ENCODE results near the gene PPP1R1B.

The PPP1R1B gene

DNA sequence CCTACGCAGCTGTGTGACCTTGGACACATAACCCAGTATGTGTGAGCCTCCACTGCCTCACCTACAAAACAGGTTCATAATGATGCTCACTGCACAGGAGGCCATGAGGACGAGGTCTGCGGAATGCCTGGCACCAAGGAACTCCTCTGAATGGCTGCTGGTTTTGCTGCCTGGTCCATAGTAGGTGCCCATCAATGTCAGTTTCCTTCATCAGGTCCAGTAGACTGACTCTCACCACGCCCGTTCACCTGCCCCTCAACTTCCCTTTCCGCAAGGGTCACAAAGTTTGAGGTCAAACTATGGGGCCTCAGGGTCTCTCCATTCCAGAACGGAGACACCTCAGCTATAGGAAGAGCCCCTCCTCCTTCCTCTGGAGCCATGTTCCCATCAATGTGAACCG, 50.3 kb downstream of the PPP1R1B start:
- Histone ChIP-seq H3K9ac (ENCODE audit: low read depth, low read length) (no peak overlapping the region), H3K27ac (ENCODE audit: low read length) (no peak overlapping the region), H3K4me3 (ENCODE audit: low read length) (no peak overlapping the region), H3K9me3 (ENCODE audit: insufficient read depth, low read depth, low read length) (no peaks in the 10 kb centered on the region), H3K4me1 (ENCODE audit: insufficient read depth, low read length) (peaks cover 2% of the 10 kb centered on the region; the same call in 1 of the 2 replicates), H3K27me3 (ENCODE audit: insufficient read depth, low read length) (no peaks in the 10 kb centered on the region), H3K36me3 (ENCODE audit: insufficient read depth, low read depth, low read length) (peaks cover 30% of the 10 kb centered on the region)

DNA sequence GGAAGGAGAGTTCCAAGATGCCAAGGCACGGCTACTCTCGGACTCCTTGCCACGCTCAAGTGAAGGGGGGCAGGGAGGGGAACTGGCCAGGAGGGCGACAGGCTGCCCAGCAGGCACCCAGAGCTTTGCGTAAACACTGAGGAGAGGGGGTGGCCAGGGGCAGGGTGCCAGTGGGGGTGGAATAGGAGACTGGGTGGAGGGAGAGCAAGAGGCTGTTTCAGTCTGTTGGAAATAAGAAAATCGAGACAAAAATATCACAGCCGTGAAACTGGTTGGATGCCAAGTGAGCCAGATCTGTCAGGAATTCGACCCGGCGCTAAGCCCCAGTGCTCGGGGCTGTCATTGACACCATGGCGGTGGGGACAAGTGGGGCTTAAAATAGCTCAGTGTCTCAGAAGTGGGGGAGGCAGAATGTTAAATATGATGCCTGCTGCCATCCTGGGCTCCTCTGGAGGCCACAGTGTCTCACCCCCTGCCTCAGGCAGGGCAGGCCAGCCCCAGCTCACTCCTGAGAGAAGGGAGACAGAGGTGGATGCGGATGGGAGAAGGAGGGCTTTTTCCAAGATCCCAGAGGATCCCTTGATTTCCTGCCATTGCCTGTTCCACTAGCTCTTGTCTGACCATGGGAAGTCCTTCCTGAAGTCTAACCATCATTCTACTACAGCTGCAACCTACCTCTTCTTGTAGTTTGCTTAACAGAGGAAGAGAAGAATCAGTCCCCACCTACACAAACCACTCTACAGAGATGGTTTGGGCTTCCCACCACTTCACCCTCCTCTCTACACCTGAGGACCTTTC, 51.0 kb downstream of the PPP1R1B start:
- Histone ChIP-seq H3K9ac (ENCODE audit: low read depth, low read length) (no peak overlapping the region), H3K27ac (ENCODE audit: low read length) (no peak overlapping the region), H3K36me3 (ENCODE audit: insufficient read depth, low read depth, low read length) (peaks cover 30% of the 10 kb centered on the region), H3K4me3 (ENCODE audit: low read length) (no peak overlapping the region), H3K9me3 (ENCODE audit: insufficient read depth, low read depth, low read length) (no peaks in the 10 kb centered on the region), H3K27me3 (ENCODE audit: insufficient read depth, low read length) (no peaks in the 10 kb centered on the region), H3K4me1 (ENCODE audit: insufficient read depth, low read length) (peaks cover 2% of the 10 kb centered on the region; the same call in 1 of the 2 replicates)

DNA sequence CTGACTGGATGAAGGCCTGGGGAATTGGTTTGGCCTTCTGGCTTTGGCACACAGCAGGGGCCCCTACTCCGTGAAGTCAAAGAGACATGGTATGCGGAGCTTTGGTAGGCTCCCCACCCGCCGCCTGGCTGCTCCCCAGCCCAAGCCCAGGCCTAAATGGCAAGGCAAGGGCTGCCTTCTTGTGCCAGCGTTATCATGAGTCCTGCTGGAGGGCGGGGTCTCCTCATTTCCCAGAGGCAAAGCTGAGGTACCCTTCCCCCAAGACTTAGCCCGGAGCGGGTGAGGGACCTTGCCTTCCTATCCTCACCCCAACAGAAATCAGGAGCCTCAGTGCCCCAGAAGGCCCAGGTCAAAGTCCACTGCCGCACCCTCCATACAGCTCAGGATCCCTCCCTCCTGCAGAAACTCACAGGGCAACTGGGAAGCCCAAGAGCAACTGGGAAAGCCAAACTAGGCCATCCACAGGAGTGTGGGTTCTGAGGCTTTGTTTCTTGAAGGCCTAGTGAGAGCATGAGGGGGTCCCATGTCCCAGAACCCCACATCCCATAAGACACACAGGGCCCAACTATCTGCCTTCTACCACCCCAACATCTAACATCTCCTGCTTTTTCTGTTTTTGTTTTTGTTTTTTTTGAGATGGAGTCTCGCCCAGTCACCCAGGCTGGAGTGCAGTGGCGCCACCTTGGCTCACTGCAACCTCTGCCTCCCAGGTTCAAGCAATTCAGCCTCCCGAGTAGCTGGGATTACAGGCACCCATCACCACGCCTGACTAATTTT, 51.8 kb downstream of the PPP1R1B start:
- H3K9ac ChIP-seq (ENCODE audit: low read depth, low read length): no peak overlapping the region
- H3K4me3 ChIP-seq (ENCODE audit: low read length): no peak overlapping the region
- H3K4me1 ChIP-seq (ENCODE audit: insufficient read depth, low read length): peaks cover 2% of the 10 kb centered on the region; the same call in 1 of the 2 replicates
- H3K27me3 ChIP-seq (ENCODE audit: insufficient read depth, low read length): no peaks in the 10 kb centered on the region
- peaks cover 30% of the 10 kb centered on the region for H3K36me3 ChIP-seq (ENCODE audit: insufficient read depth, low read depth, low read length)
- no peak overlapping the region for H3K27ac ChIP-seq (ENCODE audit: low read length)
- no peaks in the 10 kb centered on the region for H3K9me3 ChIP-seq (ENCODE audit: insufficient read depth, low read depth, low read length)

DNA sequence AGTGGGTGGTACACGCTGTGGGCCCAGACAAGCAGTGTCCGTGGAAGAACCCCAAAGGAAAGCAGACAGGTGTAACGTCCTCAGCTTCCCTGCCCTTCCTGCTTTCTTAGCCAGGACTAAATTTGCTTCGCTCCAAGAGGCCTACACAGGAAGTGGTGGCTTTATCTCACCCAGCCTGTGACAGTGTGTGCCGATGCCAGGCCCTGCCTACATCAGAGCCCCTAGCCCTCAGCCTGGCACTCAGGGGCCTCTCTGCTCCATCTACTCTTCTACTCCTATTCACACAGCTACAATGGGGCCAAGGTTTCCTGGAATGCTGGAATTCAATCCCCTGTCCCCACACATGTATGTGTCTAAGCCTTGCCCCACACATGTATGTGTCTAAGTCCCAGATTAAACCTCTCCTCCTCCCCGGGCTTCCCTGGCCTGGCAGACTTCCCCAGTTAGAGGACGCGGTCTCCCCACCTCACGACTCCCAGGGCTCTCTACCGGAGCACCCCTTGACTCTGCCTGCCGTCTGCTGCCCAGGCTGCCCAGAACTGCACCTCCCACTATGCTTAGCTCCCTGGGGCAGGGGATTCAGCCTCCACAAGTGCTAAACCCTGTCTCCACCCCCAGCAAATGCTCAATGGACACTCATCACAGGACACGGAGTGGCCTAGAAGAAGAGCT, 52.9 kb downstream of the PPP1R1B start:
- Histone ChIP-seq H3K36me3 (ENCODE audit: insufficient read depth, low read depth, low read length) (peaks cover 35% of the 10 kb centered on the region), H3K4me1 (ENCODE audit: insufficient read depth, low read length) (peaks cover 2% of the 10 kb centered on the region; the same call in 1 of the 2 replicates), H3K27me3 (ENCODE audit: insufficient read depth, low read length) (no peaks in the 10 kb centered on the region), H3K4me3 (ENCODE audit: low read length) (no peak overlapping the region), H3K27ac (ENCODE audit: low read length) (no peak overlapping the region), H3K9me3 (ENCODE audit: insufficient read depth, low read depth, low read length) (no peaks in the 10 kb centered on the region), H3K9ac (ENCODE audit: low read depth, low read length) (no peak overlapping the region; the same call in 1 of the 2 replicates)

DNA sequence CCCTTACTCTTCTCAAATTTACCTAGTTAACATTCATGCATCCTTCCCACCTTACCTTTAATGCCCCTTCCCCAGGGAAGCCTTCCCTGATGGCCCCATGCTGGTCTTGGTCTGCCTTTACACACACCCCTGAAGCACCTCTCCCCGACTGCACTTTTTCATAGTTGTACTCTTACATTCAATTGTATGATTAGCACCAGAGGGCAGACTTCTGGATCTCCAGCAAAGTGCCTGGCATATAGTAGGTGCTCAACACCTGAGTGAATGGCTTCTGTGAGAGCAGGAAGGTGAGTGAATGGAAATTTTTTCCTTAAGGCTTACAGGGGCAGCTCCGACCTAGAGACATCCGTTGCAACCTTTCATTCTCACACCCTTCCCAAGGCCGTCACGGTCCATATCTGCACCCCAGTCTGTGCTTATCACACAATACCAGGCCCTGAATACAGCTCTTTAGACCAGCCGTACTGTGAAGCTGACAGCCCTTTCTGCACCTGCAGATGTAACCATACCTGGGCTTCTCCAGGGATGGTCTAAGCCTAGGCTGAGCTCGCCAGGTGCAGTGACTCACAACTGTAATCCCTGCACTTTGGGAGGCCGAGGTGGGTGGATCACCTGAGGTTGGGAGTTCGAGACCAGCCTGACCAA, 56.7 kb downstream of the PPP1R1B start:
- peaks cover 21% of the 10 kb centered on the region for H3K36me3 ChIP-seq (ENCODE audit: insufficient read depth, low read depth, low read length)
- H3K27me3 ChIP-seq (ENCODE audit: insufficient read depth, low read length): no peaks in the 10 kb centered on the region
- H3K9ac ChIP-seq (ENCODE audit: low read depth, low read length): no peak overlapping the region
- H3K4me1 ChIP-seq (ENCODE audit: insufficient read depth, low read length): peaks cover 11% of the 10 kb centered on the region; the same call in 1 of the 2 replicates
- no peak overlapping the region for H3K4me3 ChIP-seq (ENCODE audit: low read length)
- no peaks in the 10 kb centered on the region for H3K9me3 ChIP-seq (ENCODE audit: insufficient read depth, low read depth, low read length)
- H3K27ac ChIP-seq (ENCODE audit: low read length): no peak overlapping the region

DNA sequence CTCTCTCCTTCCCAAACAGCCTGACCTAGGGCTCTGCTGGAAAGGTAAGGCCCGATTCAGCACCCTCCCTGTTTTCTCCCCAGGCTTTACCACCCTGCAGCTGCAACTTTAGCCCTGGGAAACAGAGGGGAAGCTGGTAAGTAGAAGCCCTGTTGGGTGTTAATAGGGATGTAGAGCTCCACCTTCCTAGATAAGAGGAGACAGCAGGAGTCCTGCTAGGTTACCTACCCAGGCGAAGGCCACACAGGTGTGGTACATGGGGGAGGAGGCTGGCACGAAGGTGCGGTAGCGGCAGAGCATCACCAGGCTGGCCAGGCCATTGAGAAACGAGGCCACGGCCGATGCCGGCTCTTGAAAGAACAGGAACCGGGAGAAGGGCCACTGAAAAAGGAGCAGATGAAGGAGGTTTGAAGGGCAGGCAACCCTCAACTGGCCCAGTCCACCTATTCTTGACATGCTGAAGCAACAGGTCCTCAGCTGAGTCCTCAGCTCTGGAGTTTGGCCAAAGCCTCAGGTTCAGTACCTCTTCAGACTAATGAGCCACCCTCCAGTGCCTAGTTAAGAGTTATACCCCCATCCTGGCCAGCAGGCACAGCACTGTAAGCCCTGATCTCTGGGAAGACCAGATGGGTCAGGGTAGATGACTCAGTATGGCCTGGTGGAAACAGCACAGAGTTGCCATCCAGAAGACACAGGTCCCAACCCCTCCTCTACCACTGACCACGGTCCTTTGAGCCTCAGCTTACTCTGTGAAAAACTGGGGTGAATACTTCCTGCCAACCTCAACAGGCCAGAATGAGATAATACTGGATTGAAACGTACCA, 57.8 kb downstream of the PPP1R1B start:
- no peak overlapping the region for H3K27ac ChIP-seq (ENCODE audit: low read length)
- H3K27me3 ChIP-seq (ENCODE audit: insufficient read depth, low read length): no peaks in the 10 kb centered on the region
- H3K9me3 ChIP-seq (ENCODE audit: insufficient read depth, low read depth, low read length): no peaks in the 10 kb centered on the region
- no peak overlapping the region for H3K4me3 ChIP-seq (ENCODE audit: low read length)
- peaks cover 15% of the 10 kb centered on the region; the same call in 1 of the 2 replicates for H3K4me1 ChIP-seq (ENCODE audit: insufficient read depth, low read length)
- peaks cover 18% of the 10 kb centered on the region for H3K36me3 ChIP-seq (ENCODE audit: insufficient read depth, low read depth, low read length)
- H3K9ac ChIP-seq (ENCODE audit: low read depth, low read length): no peak overlapping the region

Measured in iPS-20b (cell line).